Endodermal cell (in vitro differentiated cells): ENCODE results near the gene HPD. TPM values are rescaled to one million over a fixed set of nuclear protein-coding genes. Genes with fewer than 3 reads are reported as not detected.

ENCODE experiments used
- DNase-seq: peaks from one replicate; pipeline ENCODE4 v3.0.0-alpha.2; 2017
- H3K27ac ChIP-seq: 2 replicates; pipeline ENCODE4 v1.5.1; 2013; ENCODE audit warnings: mild to moderate bottlenecking, low read depth, low read length, moderate library complexity
- H3K27me3 ChIP-seq: 2 replicates; pipeline ENCODE4 v1.6.1; 2013; ENCODE audit warnings: mild to moderate bottlenecking, low read length, moderate library complexity; ENCODE audit not compliant: insufficient read depth, control insufficient read depth, poor library complexity, severe bottlenecking
- H3K36me3 ChIP-seq: 2 replicates; pipeline ENCODE4 v1.7.0; 2013; ENCODE audit warnings: mild to moderate bottlenecking, low read length, moderate library complexity; ENCODE audit not compliant: control insufficient read depth, insufficient read depth
- H3K4me1 ChIP-seq: one replicate; pipeline ENCODE4 v1.7.0; 2013; ENCODE audit warnings: low read length; ENCODE audit not compliant: control insufficient read depth, insufficient read depth
- H3K4me3 ChIP-seq: 2 replicates; pipeline ENCODE4 v1.5.1; 2013; ENCODE audit warnings: mild to moderate bottlenecking, low read length, moderate library complexity
- H3K9ac ChIP-seq: 2 replicates; pipeline ENCODE4 v1.6.1; 2013; ENCODE audit warnings: mild to moderate bottlenecking, low read length, moderate library complexity; ENCODE audit not compliant: poor library complexity, severe bottlenecking; ENCODE audit errors: extremely low read depth
- H3K9me3 ChIP-seq: 2 replicates; pipeline ENCODE4 v1.6.1; 2013; ENCODE audit warnings: mild to moderate bottlenecking, low read length, moderate library complexity; ENCODE audit not compliant: control insufficient read depth
- H3K27ac Mint-ChIP-seq: 2 replicates; pipeline ENCODE4 v1.8.0; 2020; ENCODE audit warnings: mixed read lengths
- H3K27me3 Mint-ChIP-seq: 2 replicates; pipeline ENCODE4 v1.8.0; 2021; ENCODE audit warnings: mild to moderate bottlenecking, mixed read lengths; ENCODE audit not compliant: insufficient read depth
- H3K36me3 Mint-ChIP-seq: 2 replicates; pipeline ENCODE4 v1.8.0; 2020; ENCODE audit warnings: low read depth, mixed read lengths
- H3K4me1 Mint-ChIP-seq: 2 replicates; pipeline ENCODE4 v1.8.0; 2020; ENCODE audit warnings: mixed read lengths
- H3K4me3 Mint-ChIP-seq: 2 replicates; pipeline ENCODE4 v1.8.0; 2020; ENCODE audit warnings: mild to moderate bottlenecking, moderate library complexity, mixed read lengths
- H3K9me3 Mint-ChIP-seq: 2 replicates; pipeline ENCODE4 v1.8.0; 2020; ENCODE audit warnings: mild to moderate bottlenecking, mixed read lengths
- CTCF ChIP-seq: fragments of 200-600 bp; sonication (generic); conservative IDR thresholded peaks from 2 replicates; pipeline ENCODE4 v1.5.0; 2021; ENCODE audit warnings: antibody characterized with exemption, mild to moderate bottlenecking
- WGBS, 2 experiments: methylation state at CpG; one replicate each; pipeline versions ENCODE4 v1.1.5 to v1.1.7; 2013; ENCODE audit warnings: missing lambda C conversion rate in 2 of 2, mixed read lengths in 1 of 2; ENCODE audit not compliant: insufficient coverage in 1 of 2, insufficient read length in 1 of 2; 5-methylcytosine and 5-hydroxymethylcytosine counted together
- total RNA-seq, 2 donors: library from RNA; stranded (reverse); fragmentation: NEBNext Ultra II Directional in 1 of 2; extraction: Animal tissue kit (Norgen Biotek cat#: 25700) in 1 of 2; gene quantifications; 2 replicates in 1 of 2; 3 replicates in 1 of 2; pipeline ENCODE4 v1.2.1, GENCODE V29; 2021

The HPD gene
- total RNA-seq, 2 donors from 2014 or later, result 0.55 to 0.71 TPM

GRCh38 chr12:121849665-121850064 is 9.0 kb downstream of the HPD start:
- TF ChIP-seq CTCF, result peak; percentile 33
- no peaks in the 10 kb centered on the region for H3K36me3 Mint-ChIP-seq
- Histone ChIP-seq H3K9me3 (no peaks in the 10 kb centered on the region), H3K27me3 (no peaks in the 10 kb centered on the region), H3K27ac (no peak overlapping the region), H3K36me3 (no peaks in the 10 kb centered on the region), H3K4me1 (no peaks in the 10 kb centered on the region), H3K9ac (no peak overlapping the region), H3K4me3 (no peak overlapping the region)
- H3K27ac Mint-ChIP-seq, result no peak overlapping the region
- 86 to 88% methylated on average over 11 to 13 of the region's 13 CpGs for WGBS, 2 experiments
- peak; percentile 61 for DNase-seq
- H3K9me3 Mint-ChIP-seq, result no peaks in the 10 kb centered on the region
- no peaks in the 10 kb centered on the region for H3K27me3 Mint-ChIP-seq
- no peak overlapping the region for H3K4me3 Mint-ChIP-seq
- no peaks in the 10 kb centered on the region for H3K4me1 Mint-ChIP-seq

- no peak for DNase-seq
- no peak overlapping the region for H3K4me3 Mint-ChIP-seq
- Histone ChIP-seq H3K27ac (no peak overlapping the region), H3K9ac (no peak overlapping the region), H3K4me3 (no peak overlapping the region), H3K4me1 (no peaks in the 10 kb centered on the region), H3K9me3 (no peaks in the 10 kb centered on the region), H3K36me3 (no peaks in the 10 kb centered on the region), H3K27me3 (no peaks in the 10 kb centered on the region)
- no peaks in the 10 kb centered on the region for H3K36me3 Mint-ChIP-seq
- no peak for TF ChIP-seq CTCF
- H3K9me3 Mint-ChIP-seq, result no peaks in the 10 kb centered on the region
- H3K4me1 Mint-ChIP-seq, result no peaks in the 10 kb centered on the region
- WGBS, 2 experiments, result 94 to 100% methylated on average over 5 to 6 of the region's 6 CpGs
- no peaks in the 10 kb centered on the region for H3K27me3 Mint-ChIP-seq
- H3K27ac Mint-ChIP-seq, result no peak overlapping the region
Measured at GRCh38 chr12:121849211-121849610, 9.4 kb downstream of the HPD start.

GRCh38 chr12:121845701-121846100 is 13.0 kb downstream of the HPD start:
- Histone ChIP-seq H3K4me1 (peaks cover 3% of the 10 kb centered on the region), H3K9me3 (no peaks in the 10 kb centered on the region), H3K27me3 (no peaks in the 10 kb centered on the region), H3K4me3 (no peak overlapping the region), H3K9ac (no peak overlapping the region), H3K36me3 (no peaks in the 10 kb centered on the region), H3K27ac (no peak overlapping the region)
- TF ChIP-seq CTCF, result no peak
- Mint-ChIP-seq H3K27me3 (no peaks in the 10 kb centered on the region), H3K4me3 (no peak overlapping the region), H3K36me3 (no peaks in the 10 kb centered on the region), H3K4me1 (peaks cover 8% of the 10 kb centered on the region), H3K9me3 (no peaks in the 10 kb centered on the region), H3K27ac (no peak overlapping the region)
- no peak for DNase-seq
- WGBS, 2 experiments, result 97 to 100% methylated on average over 1 of the region's 1 CpG
